H9 (cell line): ENCODE data around the gene GOLGA7B. TPM values are rescaled to one million over a fixed set of nuclear protein-coding genes. Genes with fewer than 3 reads are reported as not detected.

Experiments
- DNase-seq: peaks from one replicate; pipeline ENCODE4 v3.0.0-alpha.2; 2017
- H2AFZ ChIP-seq: one replicate; pipeline ENCODE4 v1.6.1; 2013; ENCODE audit warnings: mild to moderate bottlenecking, low read length, control low read depth, moderate library complexity
- H2AK5ac ChIP-seq: 2 replicates; pipeline ENCODE4 v1.6.1; 2013; ENCODE audit warnings: low read length, control low read depth, mixed read lengths; ENCODE audit not compliant: insufficient read length
- H2BK120ac ChIP-seq: one replicate; pipeline ENCODE4 v1.6.1; 2013; ENCODE audit warnings: low read depth, mild to moderate bottlenecking, low read length, control low read depth, inconsistent platforms; ENCODE audit not compliant: poor library complexity, severe bottlenecking
- H2BK12ac ChIP-seq: 2 replicates; pipeline ENCODE4 v1.6.1; 2013; ENCODE audit warnings: low read length, control low read depth, mixed read lengths, low read depth; ENCODE audit not compliant: insufficient read length
- H2BK15ac ChIP-seq: 2 replicates; pipeline ENCODE4 v1.6.1; 2013; ENCODE audit warnings: low read depth, low read length, control low read depth
- H2BK20ac ChIP-seq: one replicate; pipeline ENCODE4 v1.6.1; 2013; ENCODE audit warnings: low read depth, mild to moderate bottlenecking, low read length, control low read depth, inconsistent platforms; ENCODE audit not compliant: poor library complexity, severe bottlenecking
- H2BK5ac ChIP-seq: 2 replicates; pipeline ENCODE4 v1.6.1; 2013; ENCODE audit warnings: low read length, control low read depth, mixed read lengths; ENCODE audit not compliant: insufficient read length
- H3K14ac ChIP-seq: 2 replicates; pipeline ENCODE4 v1.6.1; 2013; ENCODE audit warnings: low read length, control low read depth; ENCODE audit not compliant: insufficient read depth
- H3K18ac ChIP-seq: 2 replicates; pipeline ENCODE4 v1.6.1; 2013; ENCODE audit warnings: low read depth, mild to moderate bottlenecking, mixed read lengths, low read length, control low read depth; ENCODE audit not compliant: insufficient read length
- H3K23ac ChIP-seq: 2 replicates; pipeline ENCODE4 v1.6.1; 2013; ENCODE audit warnings: low read length, control low read depth, mixed read lengths, low read depth; ENCODE audit not compliant: insufficient read length
- H3K23me2 ChIP-seq: 2 replicates; pipeline ENCODE4 v1.6.1; 2013; ENCODE audit warnings: low read depth, mild to moderate bottlenecking, mixed read lengths, low read length, control low read depth; ENCODE audit not compliant: insufficient read length, poor library complexity, severe bottlenecking
- H3K27ac ChIP-seq: 2 replicates; pipeline ENCODE4 v1.5.1; 2013; ENCODE audit warnings: low read length, control low read depth, mixed read lengths, low read depth; ENCODE audit not compliant: insufficient read length
- H3K27me3 ChIP-seq: 2 replicates; pipeline ENCODE4 v1.6.1; 2013; ENCODE audit warnings: low read length, control low read depth, inconsistent platforms; ENCODE audit not compliant: insufficient read depth
- H3K4ac ChIP-seq: 2 replicates; pipeline ENCODE4 v1.6.1; 2013; ENCODE audit warnings: low read depth, mild to moderate bottlenecking, control low read depth, inconsistent platforms, low read length, moderate library complexity
- H3K4me1 ChIP-seq: 2 replicates; pipeline ENCODE4 v1.6.1; 2013; ENCODE audit warnings: low read length, control low read depth, inconsistent platforms; ENCODE audit not compliant: insufficient read depth
- H3K4me2 ChIP-seq: 2 replicates; pipeline ENCODE4 v1.6.1; 2013; ENCODE audit warnings: low read length, control low read depth, mixed read lengths; ENCODE audit not compliant: insufficient read length, insufficient read depth
- H3K56ac ChIP-seq: 2 replicates; pipeline ENCODE4 v1.6.1; 2013; ENCODE audit warnings: low read depth, mild to moderate bottlenecking, mixed read lengths, low read length, control low read depth; ENCODE audit not compliant: insufficient read length
- H3K79me1 ChIP-seq: 2 replicates; pipeline ENCODE4 v1.6.1; 2013; ENCODE audit warnings: low read depth, mild to moderate bottlenecking, moderate library complexity, low read length, control low read depth, inconsistent platforms; ENCODE audit not compliant: insufficient read depth, poor library complexity, severe bottlenecking
- H3K79me2 ChIP-seq: 2 replicates; pipeline ENCODE4 v1.6.1; 2013; ENCODE audit warnings: low read length, control low read depth, inconsistent platforms; ENCODE audit not compliant: insufficient read depth
- H3K9ac ChIP-seq: 2 replicates; pipeline ENCODE4 v1.6.1; 2013; ENCODE audit warnings: low read length, control low read depth, mixed read lengths; ENCODE audit not compliant: insufficient read length; ENCODE audit errors: extremely low read depth
- H3K9me3 ChIP-seq: one replicate; pipeline ENCODE4 v1.6.1; 2013; ENCODE audit warnings: low read depth, low read length, inconsistent platforms; ENCODE audit not compliant: control insufficient read depth
- H3T11ph ChIP-seq: one replicate; pipeline ENCODE4 v1.6.1; 2013; ENCODE audit warnings: mild to moderate bottlenecking, low read length, control low read depth, inconsistent platforms
- H4K20me1 ChIP-seq: one replicate; pipeline ENCODE4 v1.6.1; 2013; ENCODE audit not compliant: control insufficient read depth, insufficient read length, insufficient read depth
- H4K5ac ChIP-seq: 2 replicates; pipeline ENCODE4 v1.6.1; 2013; ENCODE audit warnings: low read depth, mild to moderate bottlenecking, mixed read lengths, low read length, control low read depth; ENCODE audit not compliant: insufficient read length
- H4K8ac ChIP-seq: replicated peaks from 2 replicates; pipeline ENCODE4 v1.6.1; 2013; ENCODE audit warnings: low read length, control low read depth, mixed read lengths, low read depth; ENCODE audit not compliant: insufficient read length
- H4K91ac ChIP-seq: 2 replicates; pipeline ENCODE4 v1.6.1; 2013; ENCODE audit warnings: low read depth, mild to moderate bottlenecking, moderate library complexity, mixed read lengths, low read length, control low read depth; ENCODE audit not compliant: insufficient read length
- H3K27ac Mint-ChIP-seq, 3 experiments: 2 replicates in 2 of 3; 3 replicates in 1 of 3; pipeline ENCODE4 v1.8.0; 2020 to 2021; ENCODE audit warnings: mixed read lengths in 3 of 3, mild to moderate bottlenecking in 1 of 3, moderate library complexity in 1 of 3
- H3K27me3 Mint-ChIP-seq: 2 replicates; pipeline ENCODE4 v1.8.0; 2021; ENCODE audit warnings: low read depth, mild to moderate bottlenecking, moderate library complexity, mixed read lengths
- H3K36me3 Mint-ChIP-seq, 3 experiments: 2 replicates in 2 of 3; 3 replicates in 1 of 3; pipeline ENCODE4 v1.8.0; 2020 to 2021; ENCODE audit warnings: low read depth in 3 of 3, mixed read lengths in 3 of 3; ENCODE audit not compliant: insufficient read depth in 1 of 3
- H3K4me1 Mint-ChIP-seq, 2 experiments: 2 replicates each; pipeline ENCODE4 v1.8.0; 2020; ENCODE audit warnings: mixed read lengths in 2 of 2
- H3K4me3 Mint-ChIP-seq, 2 experiments: 2 replicates in 1 of 2; 3 replicates in 1 of 2; pipeline ENCODE4 v1.8.0; 2020 to 2021; ENCODE audit warnings: mild to moderate bottlenecking in 2 of 2, mixed read lengths in 2 of 2, moderate library complexity in 1 of 2
- H3K9me3 Mint-ChIP-seq, 2 experiments: 2 replicates in 1 of 2; 3 replicates in 1 of 2; pipeline ENCODE4 v1.8.0; 2020; ENCODE audit warnings: mild to moderate bottlenecking in 2 of 2, mixed read lengths in 2 of 2, moderate library complexity in 1 of 2
- WGBS: extraction: QIAGEN DNeasy Blood & Tissue Kit; methylation state at CpG from one replicate; pipeline ENCODE4 v1.1.7; 2013; ENCODE audit warnings: missing lambda C conversion rate, low lambda C conversion rate, mixed read lengths; ENCODE audit not compliant: insufficient read length; ENCODE audit errors: extremely low coverage; 5-methylcytosine and 5-hydroxymethylcytosine counted together
- total RNA-seq: library from RNA; stranded (reverse); gene quantifications from 2 replicates; pipeline ENCODE4 v1.2.1, GENCODE V29; 2021
- TF ChIP-seq, protein P1 (sequence below): fragments of 200-600 bp; sonication (generic); conservative IDR thresholded peaks from 3 replicates; pipeline ENCODE4 v1.8.0; 2021; ENCODE audit warnings: antibody characterized with exemption, mild to moderate bottlenecking

Gene GOLGA7B
- total RNA-seq, 1 experiment from 2014 or later: 0.04 TPM

DNA sequence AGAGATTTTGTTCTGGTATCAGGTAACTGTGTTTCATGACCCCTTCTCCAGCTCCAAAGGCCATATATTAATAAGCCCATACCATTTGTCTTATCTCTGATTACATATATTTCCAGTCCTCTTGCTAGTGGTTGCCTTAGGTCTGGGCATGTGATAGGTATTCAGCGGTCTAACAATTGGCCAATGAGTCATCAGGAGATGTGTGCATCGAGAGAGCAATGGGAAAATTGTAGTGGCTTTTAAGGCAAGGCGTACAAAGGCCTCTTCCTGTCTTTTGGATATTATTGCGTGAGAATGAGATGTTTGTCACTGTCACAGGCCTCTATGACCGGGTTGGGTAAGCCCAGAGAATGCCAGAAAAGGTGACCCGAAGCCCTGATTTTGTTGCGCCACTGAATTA, 39.2 kb upstream of the GOLGA7B start:
- Histone ChIP-seq H2BK5ac (no peak overlapping the region), H2AFZ (no peak overlapping the region), H3K79me1 (no peaks in the 10 kb centered on the region), H4K91ac (no peak overlapping the region), H2BK120ac (no peak overlapping the region), H3K4ac (no peak overlapping the region), H3K9ac (no peak overlapping the region), H2BK15ac (no peak overlapping the region), H4K20me1 (no peaks in the 10 kb centered on the region), H3K79me2 (no peaks in the 10 kb centered on the region), H3T11ph (no peak overlapping the region), H2BK12ac (no peak overlapping the region), H3K23me2 (no peaks in the 10 kb centered on the region), H3K18ac (no peak overlapping the region), H3K14ac (no peak overlapping the region), H3K4me2 (no peak overlapping the region), H3K27ac (no peak overlapping the region), H2BK20ac (no peak overlapping the region), H3K4me1 (no peaks in the 10 kb centered on the region), H4K5ac (no peak overlapping the region), H3K56ac (no peak overlapping the region), H2AK5ac (no peak overlapping the region), H3K27me3 (no peaks in the 10 kb centered on the region), H3K23ac (no peak overlapping the region), H4K8ac (no peak overlapping the region), H3K9me3 (no peaks in the 10 kb centered on the region)
- TF ChIP-seq, protein P1, sequence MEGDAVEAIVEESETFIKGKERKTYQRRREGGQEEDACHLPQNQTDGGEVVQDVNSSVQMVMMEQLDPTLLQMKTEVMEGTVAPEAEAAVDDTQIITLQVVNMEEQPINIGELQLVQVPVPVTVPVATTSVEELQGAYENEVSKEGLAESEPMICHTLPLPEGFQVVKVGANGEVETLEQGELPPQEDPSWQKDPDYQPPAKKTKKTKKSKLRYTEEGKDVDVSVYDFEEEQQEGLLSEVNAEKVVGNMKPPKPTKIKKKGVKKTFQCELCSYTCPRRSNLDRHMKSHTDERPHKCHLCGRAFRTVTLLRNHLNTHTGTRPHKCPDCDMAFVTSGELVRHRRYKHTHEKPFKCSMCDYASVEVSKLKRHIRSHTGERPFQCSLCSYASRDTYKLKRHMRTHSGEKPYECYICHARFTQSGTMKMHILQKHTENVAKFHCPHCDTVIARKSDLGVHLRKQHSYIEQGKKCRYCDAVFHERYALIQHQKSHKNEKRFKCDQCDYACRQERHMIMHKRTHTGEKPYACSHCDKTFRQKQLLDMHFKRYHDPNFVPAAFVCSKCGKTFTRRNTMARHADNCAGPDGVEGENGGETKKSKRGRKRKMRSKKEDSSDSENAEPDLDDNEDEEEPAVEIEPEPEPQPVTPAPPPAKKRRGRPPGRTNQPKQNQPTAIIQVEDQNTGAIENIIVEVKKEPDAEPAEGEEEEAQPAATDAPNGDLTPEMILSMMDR: no peak
- DNase-seq: no peak
- H3K9me3 Mint-ChIP-seq: no peaks in the 10 kb centered on the region
- H3K4me1 Mint-ChIP-seq: peaks cover 9 to 15% of the 10 kb centered on the region in 2 experiments
- H3K27ac Mint-ChIP-seq: no peak overlapping the region
- H3K4me3 Mint-ChIP-seq: no peak overlapping the region
- WGBS: no CpG with 5 or more reads among the region's 7 CpGs
- peaks cover 3% of the 10 kb centered on the region; the same call in 1 of the 2 replicates for H3K27me3 Mint-ChIP-seq
- no peaks in the 10 kb centered on the region for H3K36me3 Mint-ChIP-seq
